GM12878 (cell line): ENCODE measurements around the gene CAMK2A. TPM values are rescaled to one million over a fixed set of nuclear protein-coding genes. Genes with fewer than 3 reads are reported as not detected.

Experiments
- ATAC-seq: fragments of 200-7000 bp; cut with Tn5 transposase; 3 replicates; pipeline ENCODE4 v1.9.1; 2020; ENCODE audit warnings: mild to moderate bottlenecking, moderate library complexity
- BruUV-seq: library from RNA; stranded (reverse); fragments of 400-500 nt; replicated peaks from 2 replicates; lab custom pipeline; 2021; lab: Mats Ljungman, UMichigan
- CTCF ChIA-PET: fragments of 300-600 bp; sonication (Branson Sonifier 250); formaldehyde crosslinking; extraction: SDS; loops from one replicate; lab custom pipeline; 2021; ENCODE audit warnings: inconsistent platforms; lab: Yijun Ruan, JAX
- POLR2A ChIA-PET: fragments of 350-600 bp; formaldehyde crosslinking; extraction: SDS; loops from one replicate; lab custom pipeline; 2021; ENCODE audit warnings: inconsistent platforms; lab: Charles Lee
- RAD21 ChIA-PET: fragments of 300-600 bp; sonication (Branson Sonifier 250); formaldehyde crosslinking; loops from one replicate; lab custom pipeline; 2023; ENCODE audit warnings: antibody characterized with exemption; ENCODE audit not compliant: unreplicated experiment; lab: Charles Lee
- SMC1A ChIA-PET: fragments of 300-600 bp; sonication (Branson Sonifier 250); formaldehyde crosslinking; loops from one replicate; lab custom pipeline; 2023; ENCODE audit not compliant: unreplicated experiment, uncharacterized antibody; lab: Charles Lee
- DNase-seq: peaks from one replicate; pipeline ENCODE4 v3.0.0-alpha.2; 2011; ENCODE audit warnings: low read depth, low spot score
- FAIRE-seq: peaks from 3 replicates; lab custom pipeline; 2011; peaks lifted over from hg19 to GRCh38; lab: Jason Lieb, UNC
- H2AFZ ChIP-seq: 2 replicates; pipeline ENCODE4 v1.6.0; 2011; ENCODE audit warnings: low read depth, low read length, control low read depth; ENCODE audit not compliant: control insufficient read depth
- H3K27ac ChIP-seq: 2 replicates; pipeline ENCODE4 v1.5.1; 2011; ENCODE audit warnings: control low read depth; ENCODE audit not compliant: control insufficient read depth, insufficient read depth
- H3K27me3 ChIP-seq, 2 experiments: replicated peaks in 1 of 2; 2 replicates each; pipeline versions ENCODE4 v1.6.0 to v1.6.1; 2011; ENCODE audit warnings: low read length in 1 of 2; ENCODE audit not compliant: control insufficient read depth in 2 of 2, insufficient read depth in 2 of 2
- H3K36me3 ChIP-seq, 2 experiments: 2 replicates each; pipeline ENCODE4 v1.5.1; 2011; ENCODE audit warnings: low read length in 1 of 2; ENCODE audit not compliant: control insufficient read depth in 2 of 2, insufficient read depth in 2 of 2
- H3K4me1 ChIP-seq: 2 replicates; pipeline ENCODE4 v1.6.1; 2011; ENCODE audit warnings: mild to moderate bottlenecking, low read length, moderate library complexity, mixed read lengths; ENCODE audit not compliant: control insufficient read depth, insufficient read depth
- H3K4me2 ChIP-seq: 2 replicates; pipeline ENCODE4 v1.6.0; 2011; ENCODE audit warnings: control low read depth; ENCODE audit not compliant: control insufficient read depth, insufficient read depth
- H3K4me3 ChIP-seq: fragments of 200-600 bp; sonication (generic); 2 replicates; pipeline ENCODE4 v1.5.1; 2016
- H3K79me2 ChIP-seq: 2 replicates; pipeline ENCODE4 v1.6.0; 2011; ENCODE audit warnings: low read length; ENCODE audit not compliant: control insufficient read depth, insufficient read depth
- H3K9ac ChIP-seq: 2 replicates; pipeline ENCODE4 v1.8.0; 2011; ENCODE audit warnings: low read length, control low read depth, mixed read lengths; ENCODE audit not compliant: control insufficient read depth, insufficient read depth
- H3K9me3 ChIP-seq: replicated peaks from 3 replicates; pipeline ENCODE4 v1.5.1; 2011; ENCODE audit warnings: mild to moderate bottlenecking, low read length; ENCODE audit not compliant: control insufficient read depth, insufficient read depth
- H4K20me1 ChIP-seq: 2 replicates; pipeline ENCODE4 v1.6.0; 2011; ENCODE audit not compliant: control insufficient read depth, insufficient read depth
- GABPA ChIP-seq: IDR thresholded peaks from 2 replicates; pipeline ENCODE4 v1.6.1; 2014; ENCODE audit warnings: antibody characterized with exemption, low read depth, mild to moderate bottlenecking, inconsistent platforms
- HDGF ChIP-seq: fragments of 450-650 bp; IDR thresholded peaks from 2 replicates; pipeline ENCODE4 v1.6.1; 2016; ENCODE audit warnings: antibody characterized with exemption
- MYB ChIP-seq: fragments of 150-350 bp; IDR thresholded peaks from 2 replicates; pipeline ENCODE4 v1.6.1; 2014; ENCODE audit warnings: mild to moderate bottlenecking, low read depth, low read length, borderline replicate concordance
- POU2F2 ChIP-seq: IDR thresholded peaks from 3 replicates; pipeline ENCODE4 v1.6.1; 2011; ENCODE audit warnings: low read depth, mild to moderate bottlenecking, low read length, borderline replicate concordance
- RFX5 ChIP-seq: IDR thresholded peaks from 2 replicates; pipeline ENCODE4 v1.6.1; 2011; ENCODE audit warnings: low read depth, low read length, improper control_type of control experiment
- SMC3 ChIP-seq: IDR thresholded peaks from 2 replicates; pipeline ENCODE4 v1.6.1; 2011; ENCODE audit warnings: low read length, improper control_type of control experiment, borderline replicate concordance
- STAT3 ChIP-seq: IDR thresholded peaks from 2 replicates; pipeline ENCODE4 v1.6.1; 2011; ENCODE audit warnings: low read depth, low read length, improper control_type of control experiment
- TCF7 ChIP-seq: IDR thresholded peaks from 2 replicates; pipeline ENCODE4 v1.6.1; 2014; ENCODE audit warnings: antibody characterized with exemption, borderline replicate concordance
- USF1 ChIP-seq: IDR thresholded peaks from 2 replicates; pipeline ENCODE4 v1.6.1; 2011; ENCODE audit warnings: borderline replicate concordance, low read depth, mild to moderate bottlenecking, moderate library complexity, mixed read lengths, low read length; ENCODE audit not compliant: insufficient read depth; ENCODE audit errors: extremely low read length
- WGBS: methylation state at CpG from one replicate; pipeline ENCODE4 v1.1.6; 2016; ENCODE audit warnings: low lambda C conversion rate; ENCODE audit not compliant: insufficient replicate concordance, insufficient coverage; ENCODE audit errors: missing lambda C conversion rate; 5-methylcytosine and 5-hydroxymethylcytosine counted together
- in situ Hi-C: fragments of 300-500 bp; cut with MboI; formaldehyde crosslinking; loops from 9 replicates; pipeline ENCODE4 v1.14.3; 2018; ENCODE audit warnings: mixed read lengths
- intact Hi-C: fragments of 100-400 bp; cut with micrococcal nuclease; formaldehyde crosslinking; loops from one replicate; pipeline ENCODE4 v1.14.2; 2022; ENCODE audit not compliant: unreplicated experiment
- polyA plus RNA-seq, 11 experiments: library from polyadenylated mRNA; depleted of rRNA in 4 of 11; unstranded in 6 of 11; stranded (reverse) in 5 of 11; fragments of >200 nt; fragmentation: Nextera tagmentation in 4 of 11; fragmentation: Illumina TruSeq in 1 of 11; extraction: Ambion mirVana in 4 of 11; extraction: Trizol in 1 of 11; gene quantifications; 1 replicate in 1 of 11; 2 replicates in 10 of 11; pipeline versions ENCODE4 v1.2.1 to v1.2.3, GENCODE V29; 2011 to 2016; ENCODE audit warnings: inconsistent platforms in 2 of 11, missing spikeins in 2 of 11, low read depth in 1 of 11
- total RNA-seq, 4 experiments: library from RNA; depleted of rRNA in 3 of 4; stranded (reverse); fragments of >200 nt in 3 of 4; fragmentation: Illumina TruSeq in 1 of 4; extraction: Trizol in 1 of 4; gene quantifications; 2 replicates each; pipeline versions ENCODE4 v1.2.1 to v1.2.3, GENCODE V29; 2013 to 2021
- TF ChIP-seq, protein P1 (sequence below): fragments of 450-650 bp; IDR thresholded peaks from 2 replicates; pipeline ENCODE4 v1.6.1; 2016; ENCODE audit warnings: mild to moderate bottlenecking, moderate library complexity, borderline replicate concordance

Gene CAMK2A
- total and polyA plus RNA-seq, 10 of the 15 experiments (the other 5 are each of a cell fraction or from before 2014, with no cell fraction given), result 0.11 TPM; not detected in 9

DNA sequence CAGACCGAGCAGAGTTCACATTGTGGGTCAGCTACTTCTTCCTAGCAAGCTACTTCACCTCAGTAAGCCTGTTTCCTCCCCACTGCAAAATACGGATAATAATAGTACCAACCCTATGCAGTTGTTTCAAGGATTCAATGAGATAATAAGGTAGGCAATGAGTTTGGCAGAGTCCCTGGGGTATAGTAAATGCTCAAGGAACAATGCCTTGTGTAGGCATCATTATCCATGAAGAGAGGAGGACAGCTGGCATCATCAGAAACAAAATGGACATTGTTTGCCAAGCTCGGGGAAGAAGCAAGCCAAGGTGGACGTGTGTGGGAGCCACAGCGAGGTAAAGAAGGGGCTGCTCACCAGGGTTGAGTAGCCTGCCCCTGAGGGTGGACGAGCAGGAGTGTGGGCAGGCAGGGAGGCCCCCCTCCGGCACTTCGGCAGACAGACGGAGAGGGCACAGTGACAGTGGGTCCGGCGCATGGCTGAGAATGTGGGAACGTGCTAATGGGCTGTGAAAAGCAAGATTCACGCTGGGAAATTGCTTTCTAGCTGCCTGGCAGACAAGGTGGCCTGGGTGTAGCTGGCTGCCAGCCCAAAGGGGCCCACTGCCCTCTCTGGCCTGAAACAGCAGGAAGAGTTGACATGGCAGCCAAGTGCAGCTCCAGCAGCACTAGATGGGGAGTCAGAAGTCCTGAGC is 10.1 kb downstream of the CAMK2A start:
- no peaks in the 10 kb centered on the region for H3K4me1 ChIP-seq
- in situ Hi-C loops, result no loop called here
- H3K79me2 ChIP-seq, result no peaks in the 10 kb centered on the region
- no peak overlapping the region for H3K9ac ChIP-seq
- no peaks in the 10 kb centered on the region for H3K36me3 ChIP-seq
- no peak overlapping the region for H3K27ac ChIP-seq
- no peaks in the 10 kb centered on the region; the same call in 1 of the 2 replicates for H4K20me1 ChIP-seq
- CTCF ChIA-PET, result no interaction called here
- H3K4me2 ChIP-seq, result no peak overlapping the region
- TF ChIP-seq GABPA, result no peak
- no peak for TF ChIP-seq RFX5
- no peak for TF ChIP-seq MYB
- no peak for TF ChIP-seq USF1
- TF ChIP-seq, protein P1, sequence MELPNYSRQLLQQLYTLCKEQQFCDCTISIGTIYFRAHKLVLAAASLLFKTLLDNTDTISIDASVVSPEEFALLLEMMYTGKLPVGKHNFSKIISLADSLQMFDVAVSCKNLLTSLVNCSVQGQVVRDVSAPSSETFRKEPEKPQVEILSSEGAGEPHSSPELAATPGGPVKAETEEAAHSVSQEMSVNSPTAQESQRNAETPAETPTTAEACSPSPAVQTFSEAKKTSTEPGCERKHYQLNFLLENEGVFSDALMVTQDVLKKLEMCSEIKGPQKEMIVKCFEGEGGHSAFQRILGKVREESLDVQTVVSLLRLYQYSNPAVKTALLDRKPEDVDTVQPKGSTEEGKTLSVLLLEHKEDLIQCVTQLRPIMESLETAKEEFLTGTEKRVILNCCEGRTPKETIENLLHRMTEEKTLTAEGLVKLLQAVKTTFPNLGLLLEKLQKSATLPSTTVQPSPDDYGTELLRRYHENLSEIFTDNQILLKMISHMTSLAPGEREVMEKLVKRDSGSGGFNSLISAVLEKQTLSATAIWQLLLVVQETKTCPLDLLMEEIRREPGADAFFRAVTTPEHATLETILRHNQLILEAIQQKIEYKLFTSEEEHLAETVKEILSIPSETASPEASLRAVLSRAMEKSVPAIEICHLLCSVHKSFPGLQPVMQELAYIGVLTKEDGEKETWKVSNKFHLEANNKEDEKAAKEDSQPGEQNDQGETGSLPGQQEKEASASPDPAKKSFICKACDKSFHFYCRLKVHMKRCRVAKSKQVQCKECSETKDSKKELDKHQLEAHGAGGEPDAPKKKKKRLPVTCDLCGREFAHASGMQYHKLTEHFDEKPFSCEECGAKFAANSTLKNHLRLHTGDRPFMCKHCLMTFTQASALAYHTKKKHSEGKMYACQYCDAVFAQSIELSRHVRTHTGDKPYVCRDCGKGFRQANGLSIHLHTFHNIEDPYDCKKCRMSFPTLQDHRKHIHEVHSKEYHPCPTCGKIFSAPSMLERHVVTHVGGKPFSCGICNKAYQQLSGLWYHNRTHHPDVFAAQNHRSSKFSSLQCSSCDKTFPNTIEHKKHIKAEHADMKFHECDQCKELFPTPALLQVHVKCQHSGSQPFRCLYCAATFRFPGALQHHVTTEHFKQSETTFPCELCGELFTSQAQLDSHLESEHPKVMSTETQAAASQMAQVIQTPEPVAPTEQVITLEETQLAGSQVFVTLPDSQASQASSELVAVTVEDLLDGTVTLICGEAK, result no peak
- no peak for TF ChIP-seq HDGF
- TF ChIP-seq POU2F2, result no peak
- TF ChIP-seq TCF7, result no peak
- TF ChIP-seq STAT3, result no peak
- TF ChIP-seq SMC3, result no peak
- TF ChIP-seq, all 136 proteins: peak for 0
- intact Hi-C loops, result no loop called here
- WGBS, result 38% methylated on average over 13 of the region's 13 CpGs
- no peaks in the 10 kb centered on the region for H3K9me3 ChIP-seq
- BruUV-seq, result no TSS peak
- no peak for DNase-seq
- H3K4me3 ChIP-seq, result no peak overlapping the region
- peaks cover 12 to 13% of the 10 kb centered on the region in 2 experiments for H3K27me3 ChIP-seq
- no peak for ATAC-seq
- H2AFZ ChIP-seq, result no peak overlapping the region
- no peak for FAIRE-seq
- ChIA-PET SMC1A (interaction anchor here (0.5 kb wide), 1 partner anchor 1125 kb away, joined by 4 read pairs; no protein-coding TSS in a partner anchor), RAD21 (no interaction called here), POLR2A (no interaction called here)
